SU-DHL-6 (cell line): ENCODE data around the gene DOCK11.

ENCODE experiments used
- EZH2phosphoT487 ChIP-seq: fragments of 200-600 bp; sonication (generic), shearing (Covaris generic); conservative IDR thresholded peaks from 2 replicates; pipeline ENCODE4 v1.6.1; 2018; ENCODE audit warnings: mild to moderate bottlenecking, antibody characterized with exemption, low read length, moderate library complexity, mixed read lengths
- TF ChIP-seq, protein P1 (sequence below): fragments of 200-600 bp; sonication (generic); IDR thresholded peaks from one replicate; pipeline ENCODE4 v1.5.1; 2017; ENCODE audit warnings: antibody characterized with exemption, mild to moderate bottlenecking, low read length, moderate library complexity; ENCODE audit not compliant: insufficient read depth, poor library complexity, severe bottlenecking

DNA sequence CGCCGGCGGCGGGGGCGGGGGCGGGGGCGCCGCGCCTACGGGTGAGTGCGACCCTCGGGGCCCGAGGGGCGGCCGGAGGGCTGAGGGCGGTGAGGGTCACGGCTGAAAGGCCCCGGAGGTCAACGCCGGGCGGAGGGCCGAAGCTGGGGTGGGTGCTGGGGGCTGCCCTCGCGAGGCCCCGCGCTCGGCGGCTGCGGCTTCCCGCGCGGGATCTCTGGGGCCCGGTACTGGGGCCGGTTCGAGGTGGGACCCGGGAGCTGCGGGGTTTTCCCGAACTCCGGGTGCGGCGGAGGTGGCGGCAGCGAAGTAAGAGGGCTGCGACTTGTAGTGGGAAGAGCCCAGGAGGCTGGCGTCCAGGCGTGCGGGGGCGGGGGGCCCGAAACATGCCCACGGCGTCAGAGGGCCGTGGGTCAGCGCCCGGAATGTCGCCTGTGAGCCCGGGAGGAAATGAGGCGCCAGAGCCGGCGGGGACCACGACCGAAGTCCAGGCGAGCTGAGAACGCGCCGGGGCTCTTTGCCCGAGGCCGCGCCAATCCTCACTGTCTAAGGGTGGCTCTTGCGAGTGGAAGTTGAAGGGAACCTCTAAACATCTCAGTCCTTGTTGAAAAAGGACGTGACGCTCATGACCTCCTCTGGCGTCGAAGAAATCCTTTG lies 232.2 kb downstream of the DOCK11 start:
- TF ChIP-seq, protein P1, sequence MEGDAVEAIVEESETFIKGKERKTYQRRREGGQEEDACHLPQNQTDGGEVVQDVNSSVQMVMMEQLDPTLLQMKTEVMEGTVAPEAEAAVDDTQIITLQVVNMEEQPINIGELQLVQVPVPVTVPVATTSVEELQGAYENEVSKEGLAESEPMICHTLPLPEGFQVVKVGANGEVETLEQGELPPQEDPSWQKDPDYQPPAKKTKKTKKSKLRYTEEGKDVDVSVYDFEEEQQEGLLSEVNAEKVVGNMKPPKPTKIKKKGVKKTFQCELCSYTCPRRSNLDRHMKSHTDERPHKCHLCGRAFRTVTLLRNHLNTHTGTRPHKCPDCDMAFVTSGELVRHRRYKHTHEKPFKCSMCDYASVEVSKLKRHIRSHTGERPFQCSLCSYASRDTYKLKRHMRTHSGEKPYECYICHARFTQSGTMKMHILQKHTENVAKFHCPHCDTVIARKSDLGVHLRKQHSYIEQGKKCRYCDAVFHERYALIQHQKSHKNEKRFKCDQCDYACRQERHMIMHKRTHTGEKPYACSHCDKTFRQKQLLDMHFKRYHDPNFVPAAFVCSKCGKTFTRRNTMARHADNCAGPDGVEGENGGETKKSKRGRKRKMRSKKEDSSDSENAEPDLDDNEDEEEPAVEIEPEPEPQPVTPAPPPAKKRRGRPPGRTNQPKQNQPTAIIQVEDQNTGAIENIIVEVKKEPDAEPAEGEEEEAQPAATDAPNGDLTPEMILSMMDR, result no peak
- no peak for TF ChIP-seq EZH2phosphoT487
